Measurements from ENCODE around the gene VAPA.
A peak's percentile ranks its signal among the peaks of the same experiment; 100 is the strongest.

The VAPA gene

DNA sequence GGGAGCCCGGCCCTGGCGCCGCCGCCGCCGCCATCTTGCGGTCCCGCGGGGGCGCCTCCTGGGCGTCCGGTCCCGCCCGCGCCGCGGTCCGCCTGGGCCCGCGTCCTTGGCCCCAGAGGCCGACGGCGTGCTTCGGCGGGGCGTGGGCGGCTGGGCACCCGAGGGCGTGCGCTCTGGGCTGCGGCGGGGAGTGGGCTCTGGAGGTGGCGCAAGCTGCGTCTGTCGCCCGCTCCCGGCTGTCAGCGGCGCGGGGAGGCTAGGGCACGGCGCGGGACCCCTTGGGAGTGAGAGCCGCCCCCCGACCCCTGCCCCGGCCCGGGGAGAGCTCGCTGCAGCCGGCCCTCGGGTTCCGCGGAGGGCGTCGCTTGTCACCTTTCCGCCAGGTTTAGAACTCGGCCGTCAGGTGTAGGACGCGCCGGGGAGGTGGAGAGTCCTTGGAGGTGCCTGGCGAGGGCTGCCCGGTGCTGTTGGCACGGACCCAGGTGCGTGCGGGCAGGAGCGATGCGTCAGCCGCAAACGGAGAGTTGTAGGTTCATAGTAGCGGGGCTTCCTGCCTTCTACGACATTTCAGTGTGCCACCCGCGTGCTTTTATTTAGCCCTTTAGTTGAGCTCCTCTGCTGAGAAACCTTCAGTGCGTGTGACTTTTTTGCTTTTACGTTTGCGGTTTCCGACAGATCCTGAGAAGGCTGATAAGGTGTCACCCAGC, 921 bp downstream of the VAPA start:
- H3K36me3 Mint-ChIP-seq: peaks cover 3% of the 10 kb centered on the region
- peak; percentile 81 for DNase-seq
- H3K4me3 Mint-ChIP-seq: peak overlapping the region; percentile 85
- peaks cover 2% of the 10 kb centered on the region for H3K9me3 Mint-ChIP-seq
- peak overlapping the region; percentile 96 for H3K27ac Mint-ChIP-seq
- CTCF ChIA-PET: interaction anchor here (1.1 to 1.2 kb wide), 2 partner anchors 43 to 295 kb away, joined by 3 read pairs; no protein-coding TSS in a partner anchor
- peaks cover 11% of the 10 kb centered on the region for H3K27me3 Mint-ChIP-seq
- H3K4me1 Mint-ChIP-seq: peaks cover 31% of the 10 kb centered on the region

DNA sequence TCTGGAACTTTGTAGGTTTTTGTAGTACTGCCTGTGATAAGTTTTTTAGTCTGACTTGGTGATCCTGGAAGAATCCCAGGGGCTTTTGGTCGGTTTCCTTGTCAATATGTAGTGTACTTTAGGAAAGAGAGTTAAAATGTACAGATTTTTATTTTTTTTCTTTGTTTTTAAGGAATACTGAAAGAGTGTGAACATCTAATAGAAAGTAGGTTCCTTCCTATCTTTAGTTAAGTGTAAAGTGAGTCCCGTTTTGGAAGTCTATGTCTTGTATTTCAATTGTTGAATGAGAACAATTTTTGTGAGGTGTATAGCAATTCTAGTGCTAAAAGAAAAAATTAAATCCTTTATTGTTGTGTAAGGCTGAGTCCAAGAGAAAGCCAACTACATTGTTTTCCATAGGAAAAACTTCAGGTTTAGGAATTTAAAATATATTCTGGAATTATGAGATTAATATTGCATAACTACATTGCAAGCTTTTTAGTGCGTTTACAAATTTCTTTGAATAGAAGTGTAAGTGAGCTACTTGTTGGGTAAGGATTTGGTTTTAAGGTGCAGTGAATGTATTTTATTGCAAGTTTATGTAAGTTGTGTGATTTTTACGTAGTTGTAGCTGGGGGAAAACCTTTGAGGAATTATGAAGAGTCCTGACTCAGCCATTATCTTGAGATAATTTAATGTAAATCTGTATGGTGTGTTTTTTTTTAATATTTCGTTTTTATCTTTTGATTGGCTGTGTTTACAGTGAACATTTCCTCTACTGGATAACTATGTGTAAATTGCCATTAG, 1.7 kb downstream of the VAPA start:
- peaks cover 3% of the 10 kb centered on the region for H3K36me3 Mint-ChIP-seq

DNA sequence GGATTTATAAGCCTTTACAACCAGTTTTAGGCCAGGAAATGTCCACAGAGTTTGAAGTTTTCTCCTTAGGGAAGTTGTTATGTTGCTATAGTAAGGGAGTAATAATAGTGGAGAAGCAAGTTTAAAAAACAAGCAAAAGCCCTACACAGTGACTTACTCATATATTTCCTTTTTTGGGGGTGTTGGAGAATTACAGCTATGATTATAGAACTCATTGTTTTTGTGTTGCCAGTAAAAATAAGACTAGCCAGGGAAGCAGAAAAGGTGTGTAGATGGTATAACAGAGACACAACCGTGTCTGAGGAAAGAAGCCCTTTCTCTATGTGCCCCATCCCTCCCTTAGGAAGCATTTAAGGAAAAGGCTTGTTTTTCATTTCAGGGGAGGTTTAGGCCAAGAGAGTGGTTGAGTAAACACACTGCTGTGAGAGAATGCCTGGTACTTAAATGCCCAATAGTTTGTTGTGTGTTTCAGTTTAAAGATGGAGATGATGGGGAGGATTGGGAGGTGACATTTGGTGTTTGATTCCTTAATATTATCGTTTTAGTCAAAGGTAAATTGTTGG, 2.3 kb downstream of the VAPA start:
- peaks cover 31% of the 10 kb centered on the region for H3K4me1 Mint-ChIP-seq
- CTCF ChIA-PET: no interaction called here
- H3K36me3 Mint-ChIP-seq: peaks cover 3% of the 10 kb centered on the region
- H3K27ac Mint-ChIP-seq: peak overlapping the region; percentile 96
- peaks cover 2% of the 10 kb centered on the region for H3K9me3 Mint-ChIP-seq
- H3K27me3 Mint-ChIP-seq: peaks cover 6% of the 10 kb centered on the region
- DNase-seq: no peak
- peak overlapping the region; percentile 85 for H3K4me3 Mint-ChIP-seq

More for the DNA sequence above, 1.7 kb downstream of the VAPA start:
- Mint-ChIP-seq H3K27ac (peak overlapping the region; percentile 96), H3K4me1 (peaks cover 31% of the 10 kb centered on the region), H3K4me3 (peak overlapping the region; percentile 85), H3K9me3 (peaks cover 2% of the 10 kb centered on the region), H3K27me3 (peaks cover 6% of the 10 kb centered on the region)
- DNase-seq: no peak
- CTCF ChIA-PET: interaction anchor here (1.1 kb wide), 1 partner anchor 296 kb away, joined by 3 read pairs; no protein-coding TSS in a partner anchor

DNA sequence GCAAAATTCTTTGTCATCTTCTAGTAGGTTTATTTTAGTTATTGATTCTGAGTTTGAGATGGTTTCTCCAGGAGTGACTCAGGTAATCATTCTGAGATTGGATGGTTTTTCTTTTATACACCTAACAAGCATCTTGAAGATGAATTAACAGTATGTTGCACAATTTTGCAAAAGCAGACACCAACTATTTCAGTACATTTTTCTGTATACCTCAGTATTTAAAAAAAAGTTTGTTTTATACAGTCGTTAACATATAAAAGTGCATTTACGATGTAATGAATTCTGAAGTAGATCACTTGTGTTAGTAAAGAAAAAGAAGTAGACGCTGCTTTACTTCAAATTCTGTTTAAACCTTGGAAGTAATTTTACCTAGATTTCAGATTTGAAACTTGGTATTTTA, 3.0 kb downstream of the VAPA start:
- Mint-ChIP-seq H3K27ac (no peak overlapping the region), H3K9me3 (peaks cover 2% of the 10 kb centered on the region), H3K4me3 (peak overlapping the region; percentile 85), H3K36me3 (peaks cover 3% of the 10 kb centered on the region), H3K27me3 (peaks cover 4% of the 10 kb centered on the region), H3K4me1 (peaks cover 32% of the 10 kb centered on the region)
- CTCF ChIA-PET: no interaction called here
- DNase-seq: no peak

DNA sequence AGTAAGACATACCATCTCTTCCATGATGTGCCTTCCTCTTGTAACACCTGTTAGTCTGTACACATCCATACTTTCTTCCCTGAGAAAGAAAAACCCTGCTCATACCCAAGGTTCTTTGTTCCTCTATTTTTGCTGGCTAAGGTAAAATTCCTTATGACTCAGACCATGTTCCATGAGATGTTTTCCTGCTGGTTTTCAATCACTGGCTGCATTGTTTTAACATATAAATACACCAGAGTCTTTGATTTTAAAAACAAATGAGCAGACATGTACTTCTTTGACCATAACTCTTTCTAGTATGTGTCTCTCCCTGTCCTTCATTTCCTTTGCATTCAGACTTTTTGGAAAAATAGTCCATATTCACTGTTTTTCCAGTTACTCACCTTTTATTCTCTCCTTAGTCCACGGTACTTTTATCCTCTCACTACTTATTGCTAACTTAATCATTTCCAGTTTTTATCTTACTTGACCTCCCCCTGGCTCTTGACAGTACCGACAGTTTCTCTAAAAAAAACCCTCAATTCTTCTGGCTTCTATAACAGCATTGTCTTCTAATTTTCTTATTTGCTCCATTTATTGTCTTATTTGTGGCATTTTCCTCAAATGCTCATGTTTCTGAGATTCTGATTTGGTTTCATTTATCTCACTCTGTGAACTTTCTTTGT, 4.3 kb downstream of the VAPA start:
- no peak overlapping the region for H3K4me3 Mint-ChIP-seq
- no peaks in the 10 kb centered on the region for H3K27me3 Mint-ChIP-seq
- no peaks in the 10 kb centered on the region for H3K9me3 Mint-ChIP-seq
- peaks cover 3% of the 10 kb centered on the region for H3K36me3 Mint-ChIP-seq
- peaks cover 35% of the 10 kb centered on the region for H3K4me1 Mint-ChIP-seq
- CTCF ChIA-PET: no interaction called here
- DNase-seq: no peak
- no peak overlapping the region for H3K27ac Mint-ChIP-seq

DNA sequence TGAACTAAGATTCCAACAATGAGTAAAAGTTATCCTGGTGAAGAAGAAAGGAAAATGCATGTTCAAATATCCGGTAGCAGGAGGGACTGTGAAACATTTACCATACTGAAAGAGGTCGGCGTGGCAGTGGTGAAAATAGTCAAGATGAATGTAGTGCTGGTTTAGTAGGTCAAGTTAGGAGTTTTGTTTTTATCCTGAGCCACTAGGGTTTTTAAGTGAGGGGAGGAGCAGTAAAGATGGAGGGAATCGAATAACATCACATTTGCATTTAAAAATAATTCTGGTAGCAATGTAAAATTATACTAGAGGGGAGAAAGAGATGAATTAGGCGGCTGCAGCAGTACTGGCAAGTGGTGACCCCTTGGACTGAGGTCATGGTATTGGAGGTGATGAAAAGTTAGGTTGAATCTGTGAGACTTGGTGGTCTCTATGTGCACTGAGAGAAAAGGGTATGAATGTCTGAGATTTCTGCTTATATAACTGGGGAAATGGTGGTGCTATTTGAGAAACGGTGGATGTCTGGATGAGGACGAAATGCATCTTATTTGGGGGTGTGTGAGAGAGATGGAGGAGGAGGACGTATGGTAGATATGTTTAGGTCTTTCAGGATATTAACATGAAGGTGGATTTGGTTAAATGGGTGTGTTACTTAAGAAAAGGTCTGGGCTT, 5.9 kb downstream of the VAPA start:
- no peak for DNase-seq
- no peaks in the 10 kb centered on the region for H3K27me3 Mint-ChIP-seq
- H3K4me3 Mint-ChIP-seq: no peak overlapping the region
- peaks cover 7% of the 10 kb centered on the region for H3K36me3 Mint-ChIP-seq
- no peak overlapping the region for H3K27ac Mint-ChIP-seq
- H3K4me1 Mint-ChIP-seq: peaks cover 43% of the 10 kb centered on the region
- CTCF ChIA-PET: no interaction called here
- no peaks in the 10 kb centered on the region for H3K9me3 Mint-ChIP-seq

DNA sequence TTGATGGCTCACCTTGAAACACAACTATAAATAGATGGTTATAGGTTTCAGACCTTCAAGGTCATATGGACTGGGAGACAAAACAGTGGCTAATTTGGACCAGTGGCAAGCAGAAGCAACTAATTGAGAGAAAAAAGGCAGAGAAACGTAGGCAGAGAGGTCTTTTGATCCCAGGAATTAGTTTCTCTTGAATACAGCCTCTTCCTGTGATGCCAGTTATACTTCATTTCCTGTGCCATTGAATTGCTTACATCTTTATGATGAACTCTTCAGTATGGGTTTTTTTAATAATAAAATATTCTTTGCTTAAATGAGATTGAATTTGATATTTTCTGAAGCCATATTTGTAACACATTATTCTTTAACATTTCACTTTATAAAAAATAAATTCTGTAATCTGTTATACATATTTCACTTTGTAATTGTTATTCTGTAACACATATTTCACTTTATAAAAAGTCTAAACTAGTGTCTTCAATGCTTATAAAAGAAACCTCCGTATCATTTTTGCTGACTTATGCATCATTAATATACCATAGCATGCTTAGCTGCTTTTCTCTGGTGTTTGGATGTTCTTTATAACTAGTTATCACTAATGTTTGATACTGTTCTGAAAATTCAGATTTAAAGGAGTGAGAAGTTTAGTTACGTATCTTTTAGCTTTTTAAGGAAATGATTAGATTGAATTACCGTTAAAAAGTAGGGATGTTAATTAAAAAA, 8.9 kb downstream of the VAPA start:
- no peak overlapping the region for H3K4me3 Mint-ChIP-seq
- DNase-seq: no peak
- H3K36me3 Mint-ChIP-seq: peaks cover 5% of the 10 kb centered on the region
- H3K27ac Mint-ChIP-seq: no peak overlapping the region
- H3K9me3 Mint-ChIP-seq: no peaks in the 10 kb centered on the region
- peaks cover 41% of the 10 kb centered on the region for H3K4me1 Mint-ChIP-seq
- H3K27me3 Mint-ChIP-seq: no peaks in the 10 kb centered on the region
- CTCF ChIA-PET: no interaction called here

DNA sequence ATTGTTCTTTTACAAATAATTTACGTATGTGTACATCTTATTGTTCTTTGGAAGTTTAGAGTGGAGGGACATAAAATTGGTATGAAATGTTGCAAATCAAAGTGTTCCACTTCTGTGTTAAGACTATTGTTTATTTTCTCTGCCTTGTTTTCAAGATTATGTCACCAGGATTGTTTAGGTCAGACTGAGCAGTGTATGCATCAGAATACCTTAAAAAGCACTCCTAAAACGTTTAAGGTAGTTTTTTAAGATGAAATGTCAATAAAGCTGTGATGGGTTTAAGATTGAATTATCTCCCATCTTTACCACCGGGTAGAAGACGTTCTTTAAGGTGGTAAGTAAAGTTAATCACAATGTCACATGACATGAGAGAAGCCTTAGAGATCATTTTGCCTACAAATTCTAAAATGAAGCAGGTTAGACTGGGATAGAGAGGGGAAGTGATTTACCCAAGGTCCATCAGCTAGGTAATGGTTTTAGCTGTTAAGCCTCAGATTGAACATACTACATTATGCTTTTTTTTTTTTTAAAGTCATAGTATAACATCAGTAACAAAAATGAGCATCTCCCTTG, 10.6 kb downstream of the VAPA start:
- Mint-ChIP-seq H3K27me3 (no peaks in the 10 kb centered on the region), H3K9me3 (no peaks in the 10 kb centered on the region), H3K27ac (no peak overlapping the region), H3K36me3 (peaks cover 5% of the 10 kb centered on the region), H3K4me1 (peaks cover 43% of the 10 kb centered on the region), H3K4me3 (no peak overlapping the region)
- no peak for DNase-seq
- CTCF ChIA-PET: no interaction called here

DNA sequence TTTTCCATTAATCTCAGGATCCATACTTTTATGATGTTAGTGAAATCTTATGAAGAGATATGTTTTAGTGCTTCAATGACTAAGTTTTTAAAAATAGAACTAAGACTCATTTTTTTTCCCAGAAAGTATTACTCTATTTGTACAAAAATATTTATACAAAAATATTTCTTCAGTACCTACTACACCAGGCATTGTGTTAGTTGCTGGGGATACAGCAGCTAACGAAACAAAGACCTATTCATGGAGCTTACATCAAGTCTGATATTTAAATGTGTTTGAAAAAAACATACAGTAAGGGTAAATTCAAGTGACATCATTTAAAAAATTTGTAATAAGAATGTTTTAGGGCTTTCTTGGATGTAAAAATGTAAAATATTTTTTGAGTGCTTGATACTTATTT, 11.6 kb downstream of the VAPA start:
- Mint-ChIP-seq H3K4me3 (no peak overlapping the region), H3K27ac (no peak overlapping the region), H3K9me3 (no peaks in the 10 kb centered on the region), H3K36me3 (peaks cover 5% of the 10 kb centered on the region), H3K27me3 (no peaks in the 10 kb centered on the region), H3K4me1 (peaks cover 43% of the 10 kb centered on the region)
- CTCF ChIA-PET: no interaction called here
- DNase-seq: no peak

DNA sequence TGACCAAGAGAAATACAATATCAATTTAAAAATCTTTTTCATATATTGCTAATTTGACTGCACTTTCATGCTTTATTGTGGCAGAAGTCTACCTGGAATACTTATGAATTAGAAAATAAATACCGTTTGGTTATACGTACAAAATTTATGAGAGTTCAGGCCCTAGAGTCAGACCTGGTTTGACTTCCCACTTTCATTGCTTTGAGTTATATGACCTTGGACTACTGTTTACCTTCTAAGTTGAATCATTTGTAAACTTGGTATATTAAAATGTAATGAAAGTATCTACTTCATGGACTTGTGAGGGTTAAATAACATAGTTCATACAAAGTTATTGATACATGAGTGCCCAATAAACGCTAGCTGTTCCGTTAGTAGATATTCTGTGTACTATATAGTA, 12.0 kb downstream of the VAPA start:
- CTCF ChIA-PET: no interaction called here
- Mint-ChIP-seq H3K4me3 (no peak overlapping the region), H3K36me3 (peaks cover 5% of the 10 kb centered on the region), H3K4me1 (peaks cover 43% of the 10 kb centered on the region), H3K27me3 (no peaks in the 10 kb centered on the region), H3K27ac (no peak overlapping the region), H3K9me3 (no peaks in the 10 kb centered on the region)
- DNase-seq: no peak

DNA sequence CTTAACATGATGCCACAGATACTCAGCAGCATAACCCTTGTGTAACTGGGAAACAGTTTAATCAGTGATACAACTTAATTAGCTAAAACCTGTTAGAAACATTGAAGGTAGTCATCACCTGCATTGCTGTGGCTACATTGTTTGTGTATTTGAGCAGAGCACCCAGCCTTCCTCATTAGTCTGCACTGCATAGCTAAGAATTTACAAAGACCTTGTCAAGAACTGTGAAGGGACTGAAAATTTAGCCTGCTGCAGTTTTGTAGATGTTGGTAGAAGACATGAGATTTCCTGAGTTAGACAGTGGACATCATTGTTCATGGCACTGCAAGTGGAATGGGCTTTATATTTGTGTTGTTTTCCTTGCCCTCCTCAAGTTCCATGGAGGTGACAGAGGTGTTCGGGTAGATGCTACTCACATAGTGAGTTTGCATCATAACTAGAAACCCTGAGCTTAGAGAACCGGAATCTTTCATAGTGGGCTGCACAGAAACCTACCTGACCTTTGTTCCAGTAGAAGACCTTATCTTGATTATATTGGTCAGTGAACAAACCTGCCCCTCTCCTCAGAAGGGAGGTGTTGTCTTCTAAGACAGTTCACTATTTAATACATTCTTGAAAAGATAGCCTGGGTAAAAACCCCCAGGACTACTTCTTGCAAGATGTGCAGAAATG, 12.5 kb downstream of the VAPA start:
- DNase-seq: no peak
- H3K4me1 Mint-ChIP-seq: peaks cover 43% of the 10 kb centered on the region
- H3K27me3 Mint-ChIP-seq: no peaks in the 10 kb centered on the region
- H3K9me3 Mint-ChIP-seq: no peaks in the 10 kb centered on the region
- H3K27ac Mint-ChIP-seq: no peak overlapping the region
- peaks cover 5% of the 10 kb centered on the region for H3K36me3 Mint-ChIP-seq
- no peak overlapping the region for H3K4me3 Mint-ChIP-seq
- CTCF ChIA-PET: no interaction called here

DNA sequence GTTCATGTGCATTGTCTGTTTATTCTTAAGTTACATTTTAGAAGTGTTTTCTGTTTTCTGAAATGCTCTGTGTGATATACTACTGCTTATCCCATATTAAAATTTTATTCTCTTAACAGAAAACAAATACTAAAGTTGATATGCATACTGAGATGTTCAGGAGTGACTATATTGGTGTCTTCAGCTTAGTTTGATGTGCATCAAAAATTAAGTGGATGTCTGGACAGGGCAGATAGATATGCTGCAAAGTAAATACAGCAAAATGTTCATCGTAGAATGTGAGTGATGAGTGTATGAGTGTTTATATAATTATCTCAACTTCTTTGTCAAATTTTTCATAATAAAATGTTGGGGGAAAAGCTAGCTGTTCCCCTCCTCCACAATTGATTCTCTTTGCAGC, 13.2 kb downstream of the VAPA start:
- Mint-ChIP-seq H3K36me3 (peaks cover 8% of the 10 kb centered on the region), H3K27me3 (no peaks in the 10 kb centered on the region), H3K27ac (no peak overlapping the region), H3K4me3 (no peak overlapping the region), H3K4me1 (peaks cover 41% of the 10 kb centered on the region), H3K9me3 (no peaks in the 10 kb centered on the region)
- CTCF ChIA-PET: no interaction called here
- DNase-seq: no peak
